Aorta (tissue), 5 donors: ENCODE measurements around the gene CASP8. TPM values are rescaled to one million over a fixed set of nuclear protein-coding genes. Genes with fewer than 3 reads are reported as not detected.

Experiments used
- ATAC-seq: fragments of 200-7000 bp; cut with Tn5 transposase; one replicate; pipeline ENCODE4 v1.9.1; 2022; ENCODE audit warnings: moderate library complexity; ENCODE audit not compliant: low FRiP score
- DNase-seq, 2 donors: peaks; one replicate each; pipeline ENCODE4 v3.0.0-alpha.2; 2020
- H3K27ac ChIP-seq, 2 donors: one replicate each; pipeline ENCODE4 v1.5.1; 2013; ENCODE audit warnings: low read length in 2 of 2, mild to moderate bottlenecking in 2 of 2, moderate library complexity in 2 of 2, control low read depth in 1 of 2, inconsistent platforms in 1 of 2, low read depth in 1 of 2
- H3K27me3 ChIP-seq, 2 donors: one replicate each; pipeline ENCODE4 v1.6.1; 2013; ENCODE audit warnings: control low read depth in 1 of 2, low read length in 1 of 2, mild to moderate bottlenecking in 1 of 2, moderate library complexity in 1 of 2; ENCODE audit not compliant: insufficient read depth in 2 of 2, control insufficient read depth in 1 of 2
- H3K36me3 ChIP-seq, 2 donors: one replicate each; pipeline ENCODE4 v1.6.1; 2013; ENCODE audit warnings: control low read depth in 1 of 2, low read length in 1 of 2, mild to moderate bottlenecking in 1 of 2; ENCODE audit not compliant: insufficient read depth in 2 of 2, control insufficient read depth in 1 of 2
- H3K4me1 ChIP-seq, 2 donors: one replicate each; pipeline ENCODE4 v1.6.1; 2013; ENCODE audit warnings: low read length in 2 of 2, control low read depth in 1 of 2, mild to moderate bottlenecking in 1 of 2, moderate library complexity in 1 of 2; ENCODE audit not compliant: insufficient read depth in 2 of 2, control insufficient read depth in 1 of 2
- H3K4me3 ChIP-seq, 2 donors: one replicate each; pipeline ENCODE4 v1.5.1; 2013; ENCODE audit warnings: low read length in 2 of 2, control low read depth in 1 of 2, mild to moderate bottlenecking in 1 of 2
- H3K9me3 ChIP-seq: one replicate; pipeline ENCODE4 v1.6.1; 2013; ENCODE audit warnings: mild to moderate bottlenecking, low read length; ENCODE audit not compliant: control insufficient read depth
- WGBS, 2 donors: extraction: QIAGEN DNeasy Blood & Tissue Kit; methylation state at CpG; one replicate each; pipeline ENCODE4 v1.1.7; 2013; 5-methylcytosine and 5-hydroxymethylcytosine counted together
- intact Hi-C, 2 donors: fragments of 100-400 bp; cut with DNase I; formaldehyde crosslinking; loops; one replicate each; pipeline versions ENCODE4 v1.14.2 to v1.15.0; 2022
- polyA plus RNA-seq, 2 donors: library from polyadenylated mRNA; stranded (reverse); fragments of 200-250 nt; gene quantifications; one replicate each; pipeline ENCODE4 v1.2.3, GENCODE V29; 2013
- total RNA-seq, 2 donors: library from RNA; stranded (reverse); fragmentation: NEBNext Ultra II Directional; extraction: Animal tissue kit (Norgen Biotek cat#: 25700); gene quantifications; one replicate each; pipeline ENCODE4 v1.2.1, GENCODE V29; 2021
- donor health status: healthy with polysubstance abuse.
- donor health status: Bipolar disorder and iron deficiency.
- donor health status: DM: no; HTN: no; CAD: no.
- donor health status: DM: no; HTN: no; CAD: no.
- donor health status: DM: yes; HTN: yes; CAD: no.

The CASP8 gene
- total and polyA plus RNA-seq, 4 donors, result 5.6 to 20.3 (median 14.5) TPM

GRCh38 chr2:201327678-201328077 lies 67.3 kb downstream of the CASP8 start:
- no peaks in the 10 kb centered on the region for H3K9me3 ChIP-seq
- no peaks in the 10 kb centered on the region for H3K4me1 ChIP-seq
- 84% methylated on average over 3 of the region's 3 CpGs for WGBS, 2 donors

GRCh38 chr2:201329409-201329808 lies 69.1 kb downstream of the CASP8 start:
- Histone ChIP-seq H3K27ac (no peak overlapping the region), H3K4me3 (no peak overlapping the region), H3K9me3 (no peaks in the 10 kb centered on the region), H3K27me3 (no peaks in the 10 kb centered on the region), H3K4me1 (no peaks in the 10 kb centered on the region), H3K36me3 (peaks cover 0 to 2% of the 10 kb centered on the region in 2 donors)
- 63 to 64% methylated on average over 1 of the region's 1 CpG for WGBS, 2 donors
- intact Hi-C loops, result no loop called here
- ATAC-seq (no peak), DNase-seq (no peak)

More at GRCh38 chr2:201327678-201328077, 67.3 kb downstream of the CASP8 start:
- Histone ChIP-seq H3K27ac (no peak overlapping the region), H3K27me3 (no peaks in the 10 kb centered on the region), H3K4me3 (no peak overlapping the region), H3K36me3 (peaks cover 0 to 2% of the 10 kb centered on the region in 2 donors)
- intact Hi-C loops, result no loop called here
- ATAC-seq (no peak), DNase-seq (no peak)

Other genes with a start within 250 kb of the CASP8 start
- 10 to 100 TPM; 26.2 to 31.4 TPM for gene HYCC2, start 188.9 kb upstream of the CASP8 start, total RNA-seq
- 1 to 10 TPM; 4.8 to 5.3 TPM for gene HYCC2, start 188.9 kb upstream of the CASP8 start, polyA plus RNA-seq
- gene NDUFB3, start 188.5 kb upstream of the CASP8 start, total RNA-seq, result 10 to 100 TPM; 42.7 to 43.2 TPM
- gene NDUFB3, start 188.5 kb upstream of the CASP8 start, polyA plus RNA-seq, result 100 to 1,000 TPM in 1 of 2 donors, 10 to 100 TPM in 1; 62.8 to 152 TPM
- 100 to 1,000 TPM; 154 to 244 TPM for gene CFLAR, start 144.4 kb upstream of the CASP8 start, total RNA-seq
- gene CFLAR, start 144.4 kb upstream of the CASP8 start, polyA plus RNA-seq, result 10 to 100 TPM; 30.4 to 63.5 TPM
- 10 to 100 TPM in 1 of 2 donors, 1 to 10 TPM in 1; 8.1 to 26.1 TPM for gene CASP10, start 77.4 kb upstream of the CASP8 start, total RNA-seq
- gene CASP10, start 77.4 kb upstream of the CASP8 start, polyA plus RNA-seq, result 1 to 10 TPM; 1.1 to 3.4 TPM
- 1 to 10 TPM; 6.1 to 6.7 TPM for gene FLACC1, start 96.8 kb downstream of the CASP8 start, total RNA-seq
- 1 to 10 TPM in 1 of 2 donors, under 1 TPM in 1; 0.75 to 2.5 TPM for gene FLACC1, start 96.8 kb downstream of the CASP8 start, polyA plus RNA-seq
- 100 to 1,000 TPM in 1 of 2 donors, 10 to 100 TPM in 1; 84.7 to 119 TPM for gene TRAK2, start 190.9 kb downstream of the CASP8 start, total RNA-seq
- gene TRAK2, start 190.9 kb downstream of the CASP8 start, polyA plus RNA-seq, result 100 to 1,000 TPM in 1 of 2 donors, 10 to 100 TPM in 1; 35.9 to 128 TPM
- 10 to 100 TPM; 15.7 to 17.7 TPM for gene STRADB, start 191.2 kb downstream of the CASP8 start, total RNA-seq
- 10 to 100 TPM; 15.5 to 29.7 TPM for gene STRADB, start 191.2 kb downstream of the CASP8 start, polyA plus RNA-seq